Stimulated activated CD4-positive, alpha-beta T cell treated with anti-CD3 and anti-CD28 coated beads, TNF-alpha, amount 100 ng/mL, for 48 hours (primary cell): ENCODE measurements around the gene FNBP1.

Experiments used
- DNase-seq, 3 donors: peaks; one replicate each; pipeline ENCODE4 v3.0.0-alpha.2; 2020; ENCODE audit warnings: low read depth in 3 of 3

Gene FNBP1

DNA sequence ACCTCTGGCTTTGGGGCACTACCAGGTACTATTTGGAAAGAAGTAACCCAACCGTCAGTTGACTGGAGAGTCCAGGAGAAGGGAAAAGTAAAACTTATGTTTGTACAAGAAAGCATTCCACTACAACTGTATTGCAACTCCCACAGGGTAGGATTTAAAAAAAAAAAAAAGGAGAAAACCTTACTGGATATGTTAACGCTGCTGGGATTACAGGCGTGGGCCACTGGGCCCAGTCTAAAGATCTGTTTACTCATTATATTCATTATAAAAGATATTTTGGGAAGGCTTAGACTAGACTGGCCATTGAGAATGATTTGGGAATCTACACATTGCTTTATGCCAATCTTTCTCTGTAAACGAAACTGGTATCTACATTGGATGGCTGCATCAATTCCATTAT is 121.1 kb downstream of the FNBP1 start:
- DNase-seq = no peak

DNA sequence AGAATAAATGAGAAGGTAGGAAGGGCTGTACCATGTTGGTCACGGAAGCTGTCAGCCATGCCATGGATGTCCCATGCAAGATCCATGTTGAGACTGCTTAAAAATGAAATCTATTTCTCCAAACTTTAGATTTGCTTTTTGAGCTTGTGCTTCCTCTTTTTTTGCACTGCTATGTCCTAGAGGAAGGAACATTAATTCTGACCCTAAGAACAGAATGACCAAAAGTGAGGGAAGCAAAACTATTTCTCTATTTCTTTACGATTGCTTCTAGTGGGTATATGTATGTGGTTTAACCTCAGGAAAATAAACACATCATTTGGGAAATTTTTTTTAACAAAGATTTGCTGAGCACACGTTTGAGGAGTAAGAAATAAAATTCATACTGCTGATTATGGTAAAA is 123.1 kb downstream of the FNBP1 start:
- DNase-seq = no peak

DNA sequence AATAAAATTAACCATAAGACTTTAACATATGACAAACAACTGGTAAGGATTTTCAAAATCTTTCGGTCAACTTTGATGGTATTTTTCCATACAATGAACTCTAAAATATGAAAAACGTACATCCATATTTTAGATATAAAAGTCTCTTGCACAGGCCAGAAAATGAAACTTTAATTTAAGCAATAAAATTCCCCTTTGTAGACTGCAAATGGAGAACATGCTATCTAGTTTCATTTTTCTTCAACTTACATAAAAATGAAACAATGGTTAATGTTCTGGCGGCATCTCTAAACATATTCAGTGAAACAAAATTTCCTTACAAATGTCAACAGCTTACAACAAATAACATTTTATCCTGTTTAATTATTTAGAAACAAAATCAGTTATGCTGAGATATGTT is 123.7 kb downstream of the FNBP1 start:
- DNase-seq = no peak

DNA sequence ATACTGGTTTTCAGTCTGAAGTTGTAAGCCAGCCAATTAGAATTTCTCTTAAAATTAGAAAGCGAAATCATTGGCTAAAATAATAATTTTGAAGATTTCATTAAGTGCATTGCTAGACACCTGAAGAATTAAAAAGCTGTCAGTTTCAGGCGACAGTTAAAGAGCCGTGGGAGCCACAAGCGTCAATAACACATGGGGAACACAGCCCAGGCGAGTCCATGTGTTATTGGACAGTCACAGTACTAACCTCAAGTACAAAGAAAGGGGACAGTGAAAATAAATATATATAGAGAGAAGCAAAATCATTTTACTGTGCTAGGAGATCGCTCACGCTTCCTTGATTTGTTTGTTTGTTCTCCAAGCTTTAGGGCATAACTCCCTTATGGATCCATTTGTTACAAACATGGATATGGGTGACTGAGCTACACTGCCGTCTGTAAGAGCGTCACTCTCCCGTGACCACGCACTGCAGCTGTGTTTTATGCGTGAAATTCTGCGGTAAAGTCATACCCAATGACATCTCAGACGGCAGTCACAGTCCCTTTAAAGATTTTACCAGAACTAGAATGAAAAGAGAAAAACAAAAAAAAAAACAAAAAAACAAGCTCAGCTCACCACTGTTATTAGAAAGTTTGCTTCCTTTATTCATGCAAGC is 124.6 kb downstream of the FNBP1 start:
- no peak for DNase-seq

DNA sequence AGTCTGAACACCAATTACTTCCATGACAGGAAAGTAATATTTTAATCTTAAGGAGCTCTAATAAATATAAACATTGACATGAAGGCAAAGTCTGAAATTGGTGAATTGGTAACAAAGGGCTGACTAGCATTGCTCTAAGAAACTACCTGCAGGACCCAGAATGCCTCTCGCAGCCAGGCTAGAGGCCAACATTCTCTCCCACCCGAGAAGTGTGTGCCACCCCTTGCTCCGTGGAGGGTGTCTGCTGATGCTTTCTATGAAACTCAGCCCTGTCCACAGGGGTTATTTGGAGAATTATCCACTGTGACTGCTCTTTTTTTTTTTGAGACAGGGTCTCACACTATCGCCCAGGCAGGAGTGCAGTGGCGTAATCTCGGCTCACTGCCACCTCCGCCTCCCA is 126.3 kb downstream of the FNBP1 start:
- no peak for DNase-seq

DNA sequence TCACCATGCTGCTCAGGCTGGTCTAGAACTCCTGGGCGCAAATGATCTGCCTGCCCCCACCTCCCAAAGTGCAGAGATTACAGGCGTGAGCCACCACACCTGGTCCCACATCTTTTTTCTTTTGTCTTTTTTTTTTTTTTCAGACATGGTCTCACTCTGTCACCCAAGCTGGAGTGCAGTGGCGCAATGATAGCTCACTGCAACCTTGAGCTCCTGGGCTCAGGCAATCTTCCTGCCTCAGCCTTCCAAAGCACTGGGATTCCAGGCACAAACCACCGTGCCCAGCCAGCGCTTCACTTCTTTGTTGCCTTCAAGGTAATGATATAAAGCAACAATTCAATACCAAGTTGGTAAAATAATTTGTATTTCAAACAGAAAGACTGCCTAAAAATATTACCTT is 128.9 kb downstream of the FNBP1 start:
- no peak for DNase-seq

DNA sequence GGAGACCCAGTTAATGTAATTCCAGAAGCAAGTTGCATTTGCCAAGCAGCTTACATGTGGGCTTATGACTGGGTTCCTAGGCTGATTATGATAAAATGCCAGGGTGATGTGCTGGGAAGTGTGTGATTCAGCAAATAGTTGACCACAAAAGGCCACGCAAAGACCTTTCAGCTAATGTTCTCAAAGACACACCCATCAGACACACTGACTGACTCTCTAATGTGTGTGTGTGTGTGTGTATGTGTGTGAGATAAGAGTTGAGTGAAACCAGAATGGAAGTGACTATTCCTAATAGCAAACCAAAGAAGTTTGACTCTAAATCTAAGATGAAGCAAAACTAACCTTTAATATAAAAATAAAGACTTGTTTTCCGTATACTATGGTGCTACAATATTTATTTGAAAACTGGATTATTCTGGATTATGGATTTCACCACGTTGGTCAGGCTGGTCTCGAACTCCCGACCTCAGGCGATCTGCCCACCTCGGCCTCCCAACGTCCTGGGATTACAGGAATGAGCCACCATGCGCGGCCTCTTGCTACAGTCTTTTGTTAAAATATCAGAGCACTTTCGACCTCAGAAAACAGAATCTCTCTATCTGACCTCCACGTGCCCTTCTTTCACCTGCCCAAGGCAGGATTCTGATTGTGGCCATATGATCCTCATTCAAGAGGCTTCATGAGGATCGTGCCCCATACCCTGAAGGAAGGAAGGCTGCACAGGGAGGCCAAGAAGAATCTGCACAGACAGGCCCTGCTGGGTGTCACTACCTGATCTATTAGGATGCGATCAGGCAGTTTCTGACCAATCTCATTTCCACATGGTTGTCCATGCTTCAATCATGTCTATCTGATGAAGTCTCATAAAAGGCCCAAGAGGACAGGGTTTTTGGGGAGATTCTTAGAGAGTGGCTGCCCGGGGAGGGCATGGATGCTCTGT is 132.1 kb downstream of the FNBP1 start:
- no peak for DNase-seq

DNA sequence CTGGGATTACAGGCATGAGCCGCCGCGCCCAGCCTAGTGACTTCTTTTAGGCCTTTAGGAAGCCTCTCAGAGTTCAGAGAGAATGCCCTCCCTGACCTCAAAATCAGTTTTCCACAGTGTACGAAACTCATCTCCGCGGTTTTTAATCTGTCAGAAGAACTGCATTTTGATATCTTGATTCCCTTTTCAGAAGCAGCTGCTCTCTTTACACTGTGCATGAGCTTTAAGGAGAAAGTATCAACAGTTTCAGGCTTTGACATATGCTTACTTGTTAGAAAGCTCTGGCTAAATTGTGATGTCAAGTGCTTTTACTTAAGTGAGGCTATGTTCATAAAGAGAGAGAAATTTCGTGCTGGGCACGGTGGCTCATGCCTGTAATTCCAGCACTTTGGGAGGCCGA is 133.1 kb downstream of the FNBP1 start:
- DNase-seq = no peak

DNA sequence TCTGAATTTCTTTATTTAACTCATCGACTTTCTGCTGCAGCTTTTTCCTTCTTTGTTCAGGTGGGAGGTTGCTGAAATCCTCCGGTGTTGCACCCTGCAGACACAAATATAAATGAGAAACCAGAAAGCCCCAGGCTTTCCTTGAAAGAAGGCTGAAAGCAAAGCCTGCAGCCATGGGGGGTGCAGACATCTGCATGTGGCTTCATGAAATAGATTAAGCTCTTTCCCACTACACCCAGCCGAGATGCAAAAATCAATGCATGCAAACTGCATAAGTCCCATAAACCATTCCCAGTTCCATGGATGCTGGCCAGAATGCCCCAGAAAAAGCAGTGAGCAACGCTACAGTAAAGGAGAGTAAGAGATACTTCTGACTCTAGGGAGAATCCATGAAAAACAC is 134.1 kb downstream of the FNBP1 start:
- no peak for DNase-seq

DNA sequence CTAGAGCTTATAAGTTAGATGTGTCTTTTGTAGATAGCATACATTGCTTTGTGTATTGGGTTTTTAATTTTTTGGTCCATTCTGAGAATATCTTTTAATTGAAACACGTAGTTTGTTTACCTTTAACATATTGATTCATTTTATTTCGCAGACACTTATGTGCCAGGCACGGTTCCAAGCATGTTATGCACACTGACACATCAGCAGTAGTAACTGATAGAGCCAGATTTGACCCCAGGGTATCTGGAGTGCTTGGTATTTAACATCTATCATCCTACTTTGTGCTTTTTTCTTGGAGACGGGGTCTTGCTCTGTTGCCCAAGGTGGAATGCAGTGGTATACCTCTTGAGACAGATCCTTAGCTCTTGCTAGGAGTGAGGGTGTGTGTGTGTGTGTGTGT is 135.8 kb downstream of the FNBP1 start:
- DNase-seq = no peak

DNA sequence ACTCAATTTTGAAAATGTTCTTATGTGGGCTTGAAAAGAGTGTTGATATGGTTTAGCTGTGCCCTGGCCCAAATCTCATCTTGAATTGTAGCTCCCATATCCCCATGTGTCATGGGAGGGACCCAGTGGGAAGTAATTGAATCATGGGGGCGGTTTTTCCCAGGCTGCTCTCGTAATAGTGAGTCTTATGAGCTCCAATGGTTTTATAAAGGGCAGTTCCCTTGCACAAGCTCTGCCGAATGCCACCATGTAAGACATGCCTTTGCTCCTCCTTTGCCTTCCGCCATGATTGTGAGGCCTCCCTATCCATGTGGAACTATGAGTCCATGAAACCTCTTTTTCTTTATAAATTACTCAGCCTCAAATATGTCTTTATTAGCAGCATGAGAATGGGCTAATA is 136.7 kb downstream of the FNBP1 start:
- no peak for DNase-seq

DNA sequence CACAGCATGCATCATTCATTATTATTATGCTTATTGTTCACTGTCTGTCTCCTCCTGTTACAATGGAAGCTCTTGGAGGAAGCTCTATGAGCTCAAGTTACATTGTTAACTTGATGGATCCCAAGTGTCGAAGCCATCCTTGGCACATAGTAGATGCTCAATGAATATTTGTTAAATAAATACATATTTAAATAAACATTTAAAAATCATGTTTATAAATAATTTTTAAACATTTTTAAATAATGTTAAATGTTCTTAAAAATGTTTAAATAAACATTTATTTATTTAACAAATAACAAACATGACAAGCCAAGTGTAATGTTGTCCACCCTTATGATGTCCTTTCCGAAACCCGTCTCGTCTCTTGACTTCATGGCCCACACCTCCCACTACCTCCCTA is 138.3 kb downstream of the FNBP1 start:
- no peak for DNase-seq

DNA sequence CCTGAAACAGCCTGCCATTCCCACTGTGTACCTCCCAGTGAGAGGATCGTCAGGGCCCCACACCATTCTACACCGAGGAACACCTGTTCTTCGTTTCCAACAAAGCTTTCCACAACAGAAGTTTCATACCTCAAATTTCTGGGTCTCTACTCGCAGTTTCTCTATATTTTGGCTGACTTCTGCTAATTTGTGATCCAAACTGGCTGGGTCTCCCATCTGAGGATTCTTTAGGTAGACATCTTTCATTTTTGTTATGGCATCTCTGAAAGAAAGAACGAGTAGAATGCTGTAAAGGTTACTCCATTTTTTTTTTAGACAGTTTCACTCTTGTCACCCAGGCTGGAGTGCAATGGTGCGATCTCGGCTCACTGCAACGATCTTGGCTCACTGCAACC is 140.3 kb downstream of the FNBP1 start:
- no peak for DNase-seq

DNA sequence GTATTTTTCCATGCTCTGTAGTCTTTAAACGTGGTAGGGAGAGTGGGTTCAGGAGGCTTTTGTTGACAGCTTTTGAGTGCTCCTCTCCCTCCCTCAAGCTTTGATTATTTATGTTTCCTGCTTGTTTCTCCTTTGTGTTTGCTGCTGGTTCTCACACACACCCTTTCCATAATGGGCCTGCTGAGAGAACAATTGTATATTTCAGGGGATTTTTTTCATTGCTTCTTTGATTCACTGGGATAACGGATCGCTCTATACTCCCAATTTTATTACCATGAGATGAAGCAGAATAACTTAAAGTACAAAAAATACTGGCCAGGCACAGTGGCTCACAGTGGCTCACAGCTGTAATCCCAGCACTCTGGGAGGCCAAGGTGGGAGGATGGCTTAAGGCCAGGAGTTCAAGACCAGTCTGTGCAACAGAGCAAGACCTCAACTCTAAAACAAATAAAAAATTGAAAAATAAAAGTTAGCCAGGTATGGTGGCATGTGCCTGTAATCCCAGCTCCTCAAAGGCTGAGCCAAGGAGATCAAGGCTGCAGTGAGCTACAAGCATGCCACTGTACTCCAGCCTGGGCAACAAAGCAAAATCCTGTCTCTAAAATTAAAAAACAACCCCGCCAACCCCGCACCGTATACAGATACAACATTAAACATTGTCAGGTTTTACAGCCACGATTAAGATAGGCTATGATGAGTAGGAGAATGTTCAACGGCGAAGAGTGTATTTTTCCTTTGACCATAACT is 140.8 kb downstream of the FNBP1 start:
- DNase-seq = no peak

DNA sequence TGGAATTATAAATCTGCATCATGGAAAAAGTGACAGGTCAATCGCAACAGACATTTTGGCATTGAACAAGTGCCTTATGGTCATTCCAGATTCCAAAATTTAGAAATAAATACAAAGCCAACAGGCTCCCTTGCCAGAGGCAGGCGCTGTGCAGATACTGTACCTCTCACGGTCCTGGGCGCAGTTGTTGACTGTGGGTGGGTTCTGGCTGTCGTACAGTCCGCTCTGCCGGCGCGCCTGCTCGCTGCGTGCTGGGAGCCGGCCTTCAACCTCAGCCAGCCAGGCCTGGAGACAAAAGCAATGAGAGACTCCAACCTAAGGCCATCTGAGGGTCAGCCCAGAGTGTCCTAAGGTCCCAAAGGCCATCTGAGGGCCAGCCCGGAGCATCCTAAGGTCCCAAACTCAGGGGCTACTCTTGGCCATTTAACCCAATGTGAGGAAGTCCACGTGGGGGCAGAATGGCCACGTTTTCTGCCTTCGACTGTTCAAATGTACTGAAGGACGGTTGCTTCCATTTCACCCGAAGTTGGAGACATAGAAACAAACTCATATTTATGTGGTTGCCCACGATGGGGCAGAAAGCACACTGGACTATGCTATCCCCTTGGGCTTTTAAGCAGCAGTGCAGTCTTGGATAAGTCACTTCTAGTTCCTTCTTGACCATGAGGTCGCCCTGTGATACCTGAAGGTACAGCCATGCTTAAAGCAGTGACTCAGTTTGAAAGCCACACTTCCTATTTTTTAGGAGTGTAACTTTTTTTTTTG is 142.5 kb downstream of the FNBP1 start:
- no peak for DNase-seq

DNA sequence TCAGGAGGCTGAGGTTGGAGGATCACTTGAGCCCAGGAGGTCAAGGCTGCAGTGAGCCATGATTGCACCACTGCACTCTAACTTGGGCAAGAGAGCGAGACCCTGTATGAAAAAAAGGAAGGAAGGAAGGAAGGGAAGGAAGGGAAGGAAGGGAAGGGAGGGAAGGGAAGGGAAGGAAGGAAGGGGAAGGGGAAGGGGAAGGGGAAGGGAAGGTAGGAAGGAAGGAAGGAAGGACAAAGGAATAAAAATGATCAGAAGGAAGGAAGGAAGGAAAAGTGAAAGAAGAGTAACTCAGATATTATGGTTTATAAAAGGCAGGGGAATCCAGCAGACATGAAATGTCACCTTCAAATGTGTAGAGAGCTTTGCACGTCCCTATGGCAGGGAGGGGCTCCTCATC is 143.4 kb downstream of the FNBP1 start:
- DNase-seq = no peak

DNA sequence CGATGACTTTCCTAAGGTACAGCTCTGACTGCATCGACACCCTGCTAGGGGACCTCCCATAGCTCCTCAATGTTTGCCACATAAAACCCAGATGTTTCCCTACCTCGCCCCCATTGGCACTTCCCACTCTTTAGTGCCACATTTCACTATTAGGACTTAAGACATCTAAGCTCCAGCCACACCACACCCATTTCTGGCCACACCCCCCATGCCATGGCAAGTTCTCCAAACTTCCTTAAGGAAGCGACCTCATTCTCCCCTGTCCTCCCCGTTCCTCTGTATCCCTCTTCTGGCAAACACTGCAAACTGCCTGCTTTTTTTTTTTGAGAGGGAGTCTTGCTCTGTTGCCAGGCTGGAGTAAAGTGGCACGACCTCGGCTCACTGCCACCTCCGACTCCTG is 144.8 kb downstream of the FNBP1 start:
- DNase-seq = no peak

DNA sequence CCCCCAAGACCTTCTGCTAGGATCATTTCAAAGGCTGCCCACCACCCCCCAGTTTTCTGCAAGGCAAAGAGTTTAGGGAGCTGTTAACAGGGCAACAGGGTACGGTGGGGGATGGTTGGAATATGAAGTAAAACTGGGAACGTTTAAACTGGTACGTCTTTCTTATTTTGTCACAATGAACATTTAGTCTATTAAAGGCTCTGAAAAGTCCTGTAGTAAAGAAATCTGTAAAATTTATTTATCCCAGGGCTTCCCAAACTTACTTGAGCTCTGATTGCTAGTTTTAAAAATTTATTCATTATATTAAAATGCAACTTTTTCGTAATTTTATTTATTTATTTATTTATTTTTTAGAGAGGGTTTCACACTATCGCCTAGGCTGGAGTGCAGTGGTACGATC is 145.7 kb downstream of the FNBP1 start:
- DNase-seq = no peak

DNA sequence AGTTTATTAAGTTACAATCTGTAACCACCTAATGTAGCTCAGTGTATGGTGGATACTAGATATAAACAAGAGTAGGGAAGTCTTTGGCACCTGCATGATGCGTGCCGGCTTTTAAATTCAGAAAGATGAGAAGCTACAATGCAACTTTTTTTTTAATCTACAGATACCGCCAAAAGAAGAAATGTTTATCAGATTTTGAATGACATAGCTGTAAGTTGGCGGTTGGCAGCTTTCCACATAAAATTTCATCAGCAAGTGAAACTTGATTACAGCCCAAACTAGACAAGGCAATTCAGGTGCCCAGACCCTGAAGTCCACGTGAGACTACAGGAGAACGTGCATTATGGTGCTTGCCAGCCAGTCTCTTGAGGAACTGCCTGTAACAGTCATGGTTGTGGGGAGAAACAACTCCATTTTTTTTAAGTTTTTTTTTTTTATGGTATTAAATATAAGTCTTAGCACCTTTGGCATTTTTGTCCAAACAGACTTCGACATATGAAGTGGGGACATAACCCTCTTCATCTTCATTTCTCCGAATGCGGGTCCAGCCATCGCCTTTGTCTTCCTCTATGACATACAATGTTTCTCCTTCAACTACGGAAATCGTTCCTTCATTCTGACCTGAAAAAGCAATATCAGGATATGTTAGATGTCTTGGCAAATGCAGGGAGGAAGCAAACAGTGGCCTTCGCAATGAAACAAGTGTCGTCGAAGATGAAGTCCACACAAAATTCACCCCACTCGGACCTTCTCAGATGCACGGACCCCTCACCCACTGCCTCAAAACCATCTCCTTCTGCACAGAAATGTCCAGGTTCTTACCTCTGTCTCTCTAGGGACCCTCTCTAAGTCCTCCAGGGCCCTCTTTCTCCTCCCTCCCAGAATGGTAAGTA is 147.4 kb downstream of the FNBP1 start:
- no peak for DNase-seq

DNA sequence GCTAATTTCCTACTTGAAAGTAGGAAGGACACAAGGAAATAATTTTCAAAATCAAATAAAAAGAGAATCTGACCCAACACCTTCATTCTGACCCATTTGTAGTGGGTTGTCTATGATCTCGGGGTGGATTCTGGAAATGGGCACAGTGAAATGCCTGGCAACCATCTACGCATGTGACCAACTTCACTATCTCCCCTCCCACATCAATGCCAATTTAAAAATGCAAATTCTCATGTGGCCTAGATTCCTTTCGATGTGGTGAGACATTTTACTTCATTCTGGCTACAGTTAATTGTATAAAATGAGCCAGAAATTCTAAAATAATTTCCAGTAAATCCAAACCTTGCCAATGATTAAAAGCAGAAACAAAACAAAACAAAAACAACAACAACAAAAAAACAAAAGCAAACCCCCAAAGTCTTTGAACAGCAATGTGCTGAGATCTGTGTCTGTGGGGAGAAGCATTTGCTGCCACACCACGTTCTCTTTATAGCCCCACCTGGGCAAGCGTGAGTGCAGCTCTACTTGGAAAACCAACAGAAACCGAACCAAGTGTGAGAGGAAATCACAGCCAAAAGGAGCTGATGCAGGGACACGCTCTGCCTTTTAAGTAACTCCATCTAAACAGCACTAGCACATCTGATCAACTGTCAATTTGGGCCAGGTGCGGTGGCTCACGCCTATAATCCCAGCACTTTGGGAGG is 148.7 kb downstream of the FNBP1 start:
- DNase-seq = no peak
